HG02610 (cell line): ENCODE data around the gene S1PR5.
"Not testable (repeated sequence)": the region's sequence is repeated elsewhere in the genome, so short reads cannot be mapped to it uniquely, and the experiment has no call there.

ENCODE experiments used
- ATAC-seq: cut with Tn5 transposase; IDR thresholded peaks from one replicate; pipeline ENCODE4 v1.9.1; 2021; ENCODE audit warnings: mild to moderate bottlenecking, moderate library complexity; ENCODE audit not compliant: unreplicated experiment

The S1PR5 gene

GRCh38 chr19:10517361-10517759 lies at the start of gene S1PR5:
Gene S1PR5 (minus strand): TSS chr19:10517447. CDS start chr19:10515011, 2,436 bp downstream.
- no peak for ATAC-seq

- no peak for ATAC-seq
Observed at GRCh38 chr19:10566658-10567410, 49.6 kb upstream of the S1PR5 start.

GRCh38 chr19:10566408-10566657 lies 49.1 kb upstream of the S1PR5 start:
- no peak for ATAC-seq

- ATAC-seq: peak; percentile 37
Observed at GRCh38 chr19:10565567-10566407, 48.5 kb upstream of the S1PR5 start, which contains the start of gene KRI1. Gene KRI1 (minus strand): TSS chr19:10566010. CDS start chr19:10565999, 11 bp downstream.

- ATAC-seq: no peak
Observed at GRCh38 chr19:10565028-10565566, 47.9 kb upstream of the S1PR5 start.

GRCh38 chr19:10562609-10563008 lies 45.4 kb upstream of the S1PR5 start:
- no peak for ATAC-seq

GRCh38 chr19:10560154-10560553 lies 42.9 kb upstream of the S1PR5 start:
- ATAC-seq: no peak

GRCh38 chr19:10557603-10558197 lies 40.5 kb upstream of the S1PR5 start:
- ATAC-seq: no peak

GRCh38 chr19:10555610-10555973 lies 38.3 kb upstream of the S1PR5 start:
- no peak for ATAC-seq

- ATAC-seq: no peak
Observed at GRCh38 chr19:10554760-10555609, 37.7 kb upstream of the S1PR5 start.

- peak; percentile 51 for ATAC-seq
Observed at GRCh38 chr19:10553943-10554381, 36.7 kb upstream of the S1PR5 start.

- no peak for ATAC-seq
Observed at GRCh38 chr19:10553087-10553667, 35.9 kb upstream of the S1PR5 start.

GRCh38 chr19:10552510-10553053 lies 35.3 kb upstream of the S1PR5 start:
- ATAC-seq: no peak

- ATAC-seq: no peak
Observed at GRCh38 chr19:10551698-10552301, 34.6 kb upstream of the S1PR5 start.

GRCh38 chr19:10551006-10551405 lies 33.8 kb upstream of the S1PR5 start:
- ATAC-seq: not testable (repeated sequence)

- no peak for ATAC-seq
Observed at GRCh38 chr19:10550336-10550735, 33.1 kb upstream of the S1PR5 start.

GRCh38 chr19:10549733-10550132 lies 32.5 kb upstream of the S1PR5 start:
- ATAC-seq: no peak

- ATAC-seq: no peak
Observed at GRCh38 chr19:10548746-10549276, 31.6 kb upstream of the S1PR5 start.

GRCh38 chr19:10546817-10547216 lies 29.6 kb upstream of the S1PR5 start:
- no peak for ATAC-seq
